8988T (cell line): ENCODE data around the gene ITGA7.

Source experiments
- DNase-seq: peaks from one replicate; pipeline ENCODE4 v3.0.0; 2011

Gene ITGA7

GRCh38 chr12:55717011-55718007 lies 9.6 kb upstream of the ITGA7 start:
- DNase-seq, result no peak

- DNase-seq, result no peak
These were observed 8.9 kb upstream of the ITGA7 start for GRCh38 chr12:55716582-55716957.

GRCh38 chr12:55715833-55716581 lies 8.3 kb upstream of the ITGA7 start, which contains the start of gene BLOC1S1:
TSS of gene BLOC1S1 (plus strand) at chr12:55716046. CDS start at chr12:55716052, 6 bp downstream.
- DNase-seq, result peak; percentile 91

- DNase-seq, result no peak
These were observed 7.6 kb upstream of the ITGA7 start for GRCh38 chr12:55715169-55715764.

GRCh38 chr12:55713721-55714120 lies 6.0 kb upstream of the ITGA7 start:
- no peak for DNase-seq

- DNase-seq, result no peak
These were observed 5.2 kb upstream of the ITGA7 start for GRCh38 chr12:55712700-55713415.

- no peak for DNase-seq
These were observed 4.3 kb upstream of the ITGA7 start for GRCh38 chr12:55711786-55712553.

- no peak for DNase-seq
These were observed 1.1 kb upstream of the ITGA7 start for GRCh38 chr12:55708695-55709233.

GRCh38 chr12:55707219-55707671 lies 459 bp downstream of the ITGA7 start:
- no peak for DNase-seq

- DNase-seq, result no peak
These were observed 1.0 kb downstream of the ITGA7 start for GRCh38 chr12:55706568-55707218.

- DNase-seq, result peak; percentile 70
These were observed 1.8 kb downstream of the ITGA7 start for GRCh38 chr12:55705782-55706402.

GRCh38 chr12:55704824-55705718 lies 2.6 kb downstream of the ITGA7 start:
- DNase-seq, result no peak

GRCh38 chr12:55703901-55704761 lies 3.6 kb downstream of the ITGA7 start:
- DNase-seq, result no peak

GRCh38 chr12:55703288-55703687 lies 4.4 kb downstream of the ITGA7 start:
- DNase-seq, result no peak

- no peak for DNase-seq
These were observed 4.8 kb downstream of the ITGA7 start for GRCh38 chr12:55702861-55703260.

GRCh38 chr12:55700255-55701018 lies 7.3 kb downstream of the ITGA7 start:
- peak; percentile 9 for DNase-seq

GRCh38 chr12:55699471-55700055 lies 8.1 kb downstream of the ITGA7 start:
- DNase-seq, result peak; percentile 4
